ENCODE results near the gene RBM25. TPM values are rescaled to one million over a fixed set of nuclear protein-coding genes. Genes with fewer than 3 reads are reported as not detected.
"Not testable (repeated sequence)": the region's sequence is repeated elsewhere in the genome, so short reads cannot be mapped to it uniquely, and the experiment has no call there.

RBM25 gene
- total RNA-seq, 2 donors from 2014 or later: 86.4 to 100 TPM

DNA sequence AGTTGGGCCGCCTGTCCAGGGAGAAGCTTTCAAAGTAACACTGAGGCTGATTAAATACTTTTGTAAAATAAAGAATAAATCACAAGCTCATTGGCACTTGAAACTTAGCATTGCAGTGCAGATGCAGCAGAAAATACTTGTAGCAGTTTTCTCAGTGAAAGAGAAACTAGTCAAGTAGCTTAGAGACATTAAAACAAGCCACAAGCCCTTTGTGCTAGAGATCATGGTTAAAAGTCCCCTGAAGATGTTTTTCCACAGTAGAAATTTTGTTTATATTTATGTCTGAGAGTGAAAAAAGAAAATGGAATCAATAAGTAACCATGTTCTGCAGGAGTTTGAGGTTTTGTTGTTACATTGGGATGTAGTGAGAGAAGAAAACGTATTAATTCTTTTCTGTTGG is 83.9 kb downstream of the RBM25 start:
- H3K36me3 Mint-ChIP-seq: peaks cover 3 to 12% of the 10 kb centered on the region in 2 donors
- no peak for DNase-seq (ENCODE audit: low spot score in 2 of 2)
- no peak overlapping the region for H3K27ac Mint-ChIP-seq
- no peak for ATAC-seq
- no peaks in the 10 kb centered on the region for H3K9me3 Mint-ChIP-seq

DNA sequence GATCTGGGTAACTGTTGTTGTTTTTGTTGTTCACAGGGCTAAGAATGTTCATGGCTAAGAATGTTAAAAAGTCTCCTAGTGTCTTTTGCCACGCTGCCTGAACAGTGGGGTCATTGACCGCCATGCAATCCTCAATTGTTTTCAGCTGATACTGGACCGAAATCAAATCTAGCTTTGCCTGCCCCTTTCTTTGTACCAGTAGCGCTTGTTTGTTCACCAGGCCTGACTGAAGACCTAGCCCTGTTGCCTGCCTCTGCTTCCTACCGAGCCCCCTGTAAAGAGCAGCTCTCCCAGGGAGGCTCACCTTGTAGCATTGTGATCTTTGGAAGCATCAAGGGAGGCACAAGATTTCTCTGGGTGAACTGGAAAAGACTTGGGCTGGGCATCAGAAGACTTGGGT is 84.7 kb downstream of the RBM25 start:
- peak overlapping the region in 1 of 2 donors; percentile 36 for H3K27ac Mint-ChIP-seq
- no peaks in the 10 kb centered on the region for H3K9me3 Mint-ChIP-seq
- DNase-seq (ENCODE audit: low spot score in 2 of 2) (no peak), ATAC-seq (no peak)
- H3K36me3 Mint-ChIP-seq: peaks cover 0 to 6% of the 10 kb centered on the region in 2 donors

DNA sequence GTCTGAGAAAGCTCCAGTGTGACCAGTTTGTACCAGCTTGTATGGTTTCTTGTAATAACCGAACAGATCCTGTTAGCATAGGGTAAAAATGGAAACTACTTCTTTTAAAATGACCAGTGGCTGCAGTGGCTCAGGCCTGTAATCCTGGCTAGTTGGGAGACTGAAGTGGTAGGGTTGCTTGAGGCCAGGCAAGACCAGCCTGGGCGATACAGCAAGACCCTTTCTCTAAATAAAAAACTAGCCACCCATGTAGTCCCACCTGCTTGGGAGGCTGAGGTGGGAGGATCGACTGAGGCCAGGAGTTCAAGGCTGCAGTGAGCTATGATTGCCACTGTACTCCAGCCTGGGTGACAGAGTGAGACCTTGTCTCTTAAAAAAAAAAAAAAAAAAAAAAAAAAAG is 85.3 kb downstream of the RBM25 start:
- no peak for ATAC-seq
- DNase-seq (ENCODE audit: low spot score in 2 of 2): no peak
- Mint-ChIP-seq H3K27ac (peak overlapping the region in 1 of 2 donors; percentile 36), H3K9me3 (no peaks in the 10 kb centered on the region), H3K36me3 (peaks cover 0 to 6% of the 10 kb centered on the region in 2 donors)

DNA sequence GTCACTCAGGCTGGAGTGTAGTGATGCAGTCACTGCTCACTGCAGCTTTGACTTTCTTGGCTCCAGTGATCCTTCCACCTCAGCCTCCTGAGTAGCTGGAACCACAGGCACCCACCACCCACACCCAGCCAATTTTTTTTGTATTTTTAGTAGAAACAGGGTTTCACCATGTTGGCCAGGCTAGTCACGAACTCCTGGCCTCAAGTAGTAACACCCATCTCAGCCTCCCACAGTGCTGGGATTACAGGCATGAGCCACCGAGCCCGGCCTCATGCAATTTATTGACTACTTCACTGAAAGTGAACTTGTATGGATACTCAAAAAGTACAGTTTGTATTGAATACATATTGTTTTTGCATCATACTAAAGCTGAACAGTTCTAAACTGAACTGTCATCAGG is 87.0 kb downstream of the RBM25 start:
- Mint-ChIP-seq H3K9me3 (no peaks in the 10 kb centered on the region), H3K27ac (no peak overlapping the region), H3K36me3 (peaks cover 0 to 6% of the 10 kb centered on the region in 2 donors)
- DNase-seq (ENCODE audit: low spot score in 2 of 2) (no peak), ATAC-seq (no peak)

DNA sequence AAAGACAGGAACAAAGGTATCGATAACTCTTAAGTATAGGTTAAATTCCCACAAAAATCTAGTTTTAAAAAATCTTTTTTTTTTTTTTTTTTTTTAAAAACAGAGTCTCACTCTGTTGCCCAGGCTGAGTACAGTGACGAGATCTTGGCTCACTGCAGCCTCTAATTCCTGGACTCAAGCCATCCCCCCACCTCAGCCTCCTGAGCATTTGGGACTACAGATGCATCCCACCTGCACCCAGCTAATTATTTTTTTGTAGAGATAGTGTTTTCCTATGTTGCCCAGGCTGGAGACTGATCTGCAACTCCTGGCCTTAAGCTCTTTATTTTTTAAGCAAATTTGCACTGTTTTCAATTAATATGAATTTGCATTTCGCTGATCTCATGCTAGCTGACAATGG is 87.8 kb downstream of the RBM25 start:
- ATAC-seq (no peak), DNase-seq (ENCODE audit: low spot score in 2 of 2) (no peak)
- H3K36me3 Mint-ChIP-seq: no peaks in the 10 kb centered on the region
- H3K9me3 Mint-ChIP-seq: no peaks in the 10 kb centered on the region
- no peak overlapping the region for H3K27ac Mint-ChIP-seq

DNA sequence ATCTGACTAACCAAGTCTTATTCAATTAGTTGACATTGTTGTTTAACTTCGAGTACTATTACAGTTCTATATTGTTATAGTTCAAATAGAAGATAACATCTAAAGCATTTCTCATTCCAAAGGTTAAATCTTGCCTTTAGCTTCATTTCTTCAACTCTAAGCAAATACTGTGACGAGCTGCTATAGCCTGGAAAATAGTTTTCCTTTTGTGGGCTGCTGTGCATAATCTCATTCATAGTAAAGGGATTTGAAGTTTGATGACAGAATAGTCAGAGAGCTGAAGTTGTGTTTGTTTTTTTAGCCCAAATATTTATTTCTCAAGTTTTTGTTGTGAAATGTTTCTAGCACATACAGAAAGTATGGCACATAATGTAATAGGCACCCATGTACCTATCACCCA is 91.4 kb downstream of the RBM25 start:
- no peaks in the 10 kb centered on the region for H3K9me3 Mint-ChIP-seq
- DNase-seq (ENCODE audit: low spot score in 2 of 2) (no peak), ATAC-seq (no peak)
- H3K27ac Mint-ChIP-seq: no peak overlapping the region
- H3K36me3 Mint-ChIP-seq: no peaks in the 10 kb centered on the region

DNA sequence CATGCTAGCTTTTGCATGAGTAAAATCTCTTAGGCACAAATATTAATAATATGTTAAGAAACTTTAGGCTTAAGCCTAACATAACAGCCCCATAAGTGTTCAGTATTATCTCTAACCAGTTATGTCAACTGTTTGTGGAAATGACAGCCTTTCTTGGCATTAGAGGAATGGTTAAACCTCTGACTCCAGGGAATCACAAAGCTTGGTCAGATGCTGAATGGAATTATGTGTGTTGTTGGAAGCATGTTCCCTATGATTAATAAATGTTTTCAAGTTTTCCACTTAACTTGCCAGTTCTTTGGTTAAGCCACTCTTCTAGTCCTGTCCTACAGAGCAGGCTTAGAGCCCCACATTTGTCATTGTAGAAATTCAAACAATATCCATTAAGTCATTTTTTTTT is 94.9 kb downstream of the RBM25 start:
- DNase-seq (ENCODE audit: low spot score in 2 of 2) (no peak), ATAC-seq (no peak)
- Mint-ChIP-seq H3K27ac (no peak overlapping the region), H3K9me3 (no peaks in the 10 kb centered on the region), H3K36me3 (no peaks in the 10 kb centered on the region)

DNA sequence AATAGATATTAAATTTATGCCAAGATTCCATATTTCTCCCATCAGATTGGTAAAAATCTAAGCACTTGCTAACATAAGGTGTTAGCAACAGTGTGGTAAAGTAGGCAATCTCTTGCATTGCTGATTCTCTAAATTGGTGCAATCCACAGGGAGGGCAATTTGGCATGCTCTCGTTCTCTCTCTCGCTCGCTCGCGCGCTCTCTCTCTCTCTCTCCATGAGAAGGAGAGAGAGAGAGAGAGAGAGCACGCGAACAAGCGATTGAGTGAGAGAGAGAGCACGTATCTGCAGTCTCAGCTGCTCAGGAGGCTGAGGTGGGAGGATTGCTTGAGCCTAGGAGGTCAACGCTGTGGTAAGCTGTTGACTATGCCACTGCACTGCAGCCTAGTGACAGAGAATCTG is 103.9 kb downstream of the RBM25 start:
- Mint-ChIP-seq H3K36me3 (peaks cover 4 to 21% of the 10 kb centered on the region in 2 donors), H3K27ac (no peak overlapping the region), H3K9me3 (no peaks in the 10 kb centered on the region)
- ATAC-seq (no peak), DNase-seq (ENCODE audit: low spot score in 2 of 2) (no peak)

DNA sequence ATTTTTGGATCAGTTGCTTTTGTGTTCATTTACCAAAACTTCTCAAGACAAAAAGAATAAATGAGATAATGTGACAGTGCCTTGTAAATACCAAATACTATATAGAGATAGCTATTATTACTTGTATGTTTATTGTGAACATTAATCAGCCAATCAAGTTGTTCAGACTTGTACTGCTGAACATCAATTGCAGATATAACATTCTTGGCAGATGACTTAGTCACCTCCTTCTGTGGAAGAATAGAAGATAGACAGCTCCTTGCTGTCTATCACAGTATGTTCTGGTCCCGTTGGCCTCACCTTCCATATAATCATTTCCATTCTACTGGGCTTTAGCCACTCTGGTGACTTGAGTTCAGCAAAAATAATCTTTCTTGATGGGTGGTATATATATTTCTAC is 108.1 kb downstream of the RBM25 start:
- ATAC-seq: no peak
- DNase-seq (ENCODE audit: low spot score in 2 of 2): no peak
- Mint-ChIP-seq H3K27ac (no peak overlapping the region), H3K36me3 (peaks cover 1 to 8% of the 10 kb centered on the region in 2 donors), H3K9me3 (no peaks in the 10 kb centered on the region)

DNA sequence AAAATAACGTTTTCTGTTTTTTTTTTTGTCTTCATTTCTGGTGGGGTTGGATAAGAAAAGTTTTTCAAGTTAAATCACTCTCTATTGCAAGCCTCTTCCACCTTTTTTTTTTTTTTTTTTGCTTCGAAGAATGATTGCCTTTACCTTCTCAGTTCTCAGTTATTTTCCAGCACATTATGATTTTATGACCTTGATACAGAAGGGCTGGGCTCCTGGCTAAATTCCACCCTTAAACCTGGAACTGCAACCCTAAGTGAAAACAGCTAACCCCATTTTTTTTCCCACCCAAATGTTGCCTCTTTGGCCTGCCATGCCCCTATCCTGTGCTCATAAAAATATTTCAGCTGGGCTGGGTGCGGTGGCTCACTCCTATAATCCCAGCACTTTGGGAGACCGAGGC is 109.4 kb downstream of the RBM25 start:
- peaks cover 0 to 8% of the 10 kb centered on the region in 2 donors for H3K36me3 Mint-ChIP-seq
- ATAC-seq (no peak), DNase-seq (ENCODE audit: low spot score in 2 of 2) (no peak)
- H3K9me3 Mint-ChIP-seq: no peaks in the 10 kb centered on the region
- H3K27ac Mint-ChIP-seq: no peak overlapping the region

DNA sequence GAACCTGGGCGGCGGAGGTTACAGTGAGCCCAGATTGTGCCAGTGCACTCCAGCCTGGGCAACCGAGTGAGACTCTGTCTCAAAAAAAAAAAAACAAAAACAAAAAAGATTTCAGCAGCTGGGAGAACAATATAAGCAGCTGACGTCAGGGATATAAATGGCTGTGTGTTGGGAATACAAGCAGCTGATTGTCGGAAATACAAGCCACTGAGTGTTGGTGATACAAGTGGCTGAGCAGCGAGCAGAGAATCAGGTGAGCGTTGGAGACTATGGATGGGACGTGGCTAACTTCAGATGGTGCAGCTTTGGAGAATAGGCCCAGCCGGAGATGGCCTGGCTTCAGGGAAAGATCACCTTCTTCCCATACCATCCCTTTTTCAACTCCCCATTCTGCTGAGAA is 109.9 kb downstream of the RBM25 start:
- no peak for ATAC-seq
- H3K27ac Mint-ChIP-seq: no peak overlapping the region
- DNase-seq (ENCODE audit: low spot score in 2 of 2): no peak
- no peaks in the 10 kb centered on the region for H3K9me3 Mint-ChIP-seq
- H3K36me3 Mint-ChIP-seq: peaks cover 0 to 8% of the 10 kb centered on the region in 2 donors

DNA sequence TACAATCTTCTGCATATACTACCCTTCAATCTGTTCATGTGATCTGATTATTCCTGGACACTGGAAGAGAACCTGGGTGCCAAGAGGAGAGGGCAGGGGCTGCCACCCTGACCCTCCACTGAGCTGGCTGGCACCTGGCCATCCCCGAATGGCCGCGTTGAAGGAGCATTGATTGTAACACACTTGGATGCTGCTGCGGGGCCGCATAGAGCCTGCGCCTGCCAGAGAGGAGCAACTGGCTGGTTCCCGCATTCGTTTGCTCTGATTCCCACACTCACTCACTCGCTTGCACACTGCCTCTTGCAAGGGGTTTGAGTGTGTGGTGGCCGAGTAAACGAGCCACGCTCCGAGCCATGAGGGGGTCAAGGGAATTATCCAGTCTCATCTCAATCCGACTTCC is 110.4 kb downstream of the RBM25 start:
- peaks cover 0 to 8% of the 10 kb centered on the region in 2 donors for H3K36me3 Mint-ChIP-seq
- no peak for DNase-seq (ENCODE audit: low spot score in 2 of 2)

DNA sequence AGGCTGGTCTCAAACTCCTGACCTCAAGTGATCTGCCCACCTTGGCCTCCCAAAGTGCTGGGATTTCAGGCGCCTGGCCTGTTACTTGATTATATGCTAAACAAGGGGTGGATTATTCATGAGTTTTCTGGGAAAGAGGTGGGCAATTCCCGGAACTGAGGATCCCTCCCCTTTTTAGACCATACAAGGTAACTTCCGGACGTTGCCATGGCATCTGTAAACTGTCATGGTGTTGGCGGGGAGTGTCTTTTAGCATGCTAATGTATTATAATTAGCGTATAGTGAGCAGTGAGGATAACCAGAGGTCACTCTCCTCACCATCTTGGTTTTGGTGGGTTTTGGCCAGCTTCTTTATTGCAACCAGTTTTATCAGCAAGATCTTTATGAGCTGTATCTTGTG is 111.5 kb downstream of the RBM25 start:
- H3K36me3 Mint-ChIP-seq; H3K9me3 Mint-ChIP-seq; ATAC-seq; DNase-seq (ENCODE audit: low spot score in 2 of 2); H3K27ac Mint-ChIP-seq: not testable (repeated sequence)

More for the DNA sequence above, 110.4 kb downstream of the RBM25 start:
- Mint-ChIP-seq H3K9me3 (no peaks in the 10 kb centered on the region), H3K27ac (no peak overlapping the region)
- no peak for ATAC-seq

DNA sequence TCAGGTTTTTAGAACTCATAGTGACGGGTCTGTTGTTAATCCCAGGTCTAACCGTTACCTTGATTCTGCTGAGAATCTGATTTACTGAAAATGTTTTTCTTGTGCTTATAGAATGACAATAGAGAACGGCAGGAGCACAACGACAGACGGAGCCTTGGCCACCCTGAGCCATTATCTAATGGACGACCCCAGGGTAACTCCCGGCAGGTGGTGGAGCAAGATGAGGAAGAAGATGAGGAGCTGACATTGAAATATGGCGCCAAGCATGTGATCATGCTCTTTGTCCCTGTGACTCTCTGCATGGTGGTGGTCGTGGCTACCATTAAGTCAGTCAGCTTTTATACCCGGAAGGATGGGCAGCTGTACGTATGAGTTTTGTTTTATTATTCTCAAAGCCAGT is 112.4 kb downstream of the RBM25 start:
- DNase-seq (ENCODE audit: low spot score in 2 of 2) (no peak), ATAC-seq (no peak)
- Mint-ChIP-seq H3K36me3 (peaks cover 0 to 8% of the 10 kb centered on the region in 2 donors), H3K9me3 (no peaks in the 10 kb centered on the region), H3K27ac (no peak overlapping the region)

DNA sequence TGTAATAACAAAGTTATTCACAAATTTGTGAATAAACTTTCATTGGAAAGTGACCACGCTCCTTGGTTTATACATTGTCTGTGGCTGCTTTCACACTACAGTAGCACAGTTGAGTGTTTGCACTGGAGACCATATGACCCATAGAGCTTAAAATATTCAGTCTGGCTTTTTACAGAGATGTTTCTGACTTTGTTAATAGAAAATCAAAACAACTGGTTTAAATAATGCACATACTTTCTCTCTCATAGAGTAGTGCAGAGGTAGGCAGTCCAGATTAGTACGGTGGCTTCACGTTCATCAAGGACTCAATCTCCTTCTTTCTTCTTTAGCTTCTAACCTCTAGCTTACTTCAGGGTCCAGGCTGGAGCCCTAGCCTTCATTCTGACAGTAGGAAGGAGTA is 114.2 kb downstream of the RBM25 start:
- ATAC-seq (no peak), DNase-seq (ENCODE audit: low spot score in 2 of 2) (no peak)
- Mint-ChIP-seq H3K36me3 (peaks cover 0 to 8% of the 10 kb centered on the region in 2 donors), H3K27ac (no peak overlapping the region), H3K9me3 (no peaks in the 10 kb centered on the region)

DNA sequence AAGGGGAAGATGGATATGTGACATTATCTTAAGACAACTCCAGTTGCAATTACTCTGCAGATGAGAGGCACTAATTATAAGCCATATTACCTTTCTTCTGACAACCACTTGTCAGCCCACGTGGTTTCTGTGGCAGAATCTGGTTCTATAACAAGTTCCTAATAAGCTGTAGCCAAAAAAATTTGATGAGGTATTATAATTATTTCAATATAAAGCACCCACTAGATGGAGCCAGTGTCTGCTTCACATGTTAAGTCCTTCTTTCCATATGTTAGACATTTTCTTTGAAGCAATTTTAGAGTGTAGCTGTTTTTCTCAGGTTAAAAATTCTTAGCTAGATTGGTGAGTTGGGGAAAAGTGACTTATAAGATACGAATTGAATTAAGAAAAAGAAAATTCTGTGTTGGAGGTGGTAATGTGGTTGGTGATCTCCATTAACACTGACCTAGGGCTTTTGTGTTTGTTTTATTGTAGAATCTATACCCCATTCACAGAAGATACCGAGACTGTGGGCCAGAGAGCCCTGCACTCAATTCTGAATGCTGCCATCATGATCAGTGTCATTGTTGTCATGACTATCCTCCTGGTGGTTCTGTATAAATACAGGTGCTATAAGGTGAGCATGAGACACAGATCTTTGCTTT is 114.9 kb downstream of the RBM25 start:
- no peak for ATAC-seq
- Mint-ChIP-seq H3K9me3 (no peaks in the 10 kb centered on the region), H3K27ac (no peak overlapping the region), H3K36me3 (peaks cover 0 to 8% of the 10 kb centered on the region in 2 donors)
- DNase-seq (ENCODE audit: low spot score in 2 of 2): no peak

All from activated naive CD4-positive, alpha-beta T cell treated with anti-CD3 and anti-CD28 coated beads, Interleukin-2, amount 50 U/mL, for 72 hours (primary cell).